Measurements from ENCODE around the gene CDK5.

The CDK5 gene

GRCh38 chr7:151086802-151087244 lies 29.1 kb upstream of the CDK5 start:
- peak; percentile 26 for DNase-seq

- DNase-seq: peak; percentile 34
Measured at GRCh38 chr7:151085691-151086620, 28.3 kb upstream of the CDK5 start, which contains the start of gene AGAP3. TSS of gene AGAP3 (plus strand) at chr7:151086475. CDS start at chr7:151086742, 267 bp downstream.

- DNase-seq: no peak
Measured at GRCh38 chr7:151085329-151085690, 27.6 kb upstream of the CDK5 start.

- DNase-seq: no peak
Measured at GRCh38 chr7:151083824-151084160, 26.1 kb upstream of the CDK5 start.

- DNase-seq: peak; percentile 76
Measured at GRCh38 chr7:151083071-151083823, 25.6 kb upstream of the CDK5 start, which contains the start of gene TMUB1. TSS of gene TMUB1 (minus strand) at chr7:151083493. CDS start at chr7:151082563, 930 bp downstream.

GRCh38 chr7:151082141-151083070 lies 24.7 kb upstream of the CDK5 start:
- DNase-seq: no peak

GRCh38 chr7:151081170-151082101 lies 23.7 kb upstream of the CDK5 start:
- DNase-seq: peak; percentile 12

- peak; percentile 87 for DNase-seq
Measured at GRCh38 chr7:151080522-151081169, 22.9 kb upstream of the CDK5 start, which contains the start of gene FASTK. TSS of gene FASTK (minus strand) at chr7:151080809. CDS start at chr7:151080766, 43 bp downstream.

GRCh38 chr7:151080067-151080521 lies 22.4 kb upstream of the CDK5 start:
- DNase-seq: peak; percentile 6

- DNase-seq: no peak
Measured at GRCh38 chr7:151079199-151079910, 21.7 kb upstream of the CDK5 start.

- peak; percentile 16 for DNase-seq
Measured at GRCh38 chr7:151078233-151079040, 20.7 kb upstream of the CDK5 start.

- DNase-seq: no peak
Measured at GRCh38 chr7:151077705-151078232, 20.1 kb upstream of the CDK5 start.

GRCh38 chr7:151076863-151077704 lies 19.4 kb upstream of the CDK5 start:
- no peak for DNase-seq

GRCh38 chr7:151075978-151076426 lies 18.3 kb upstream of the CDK5 start:
- no peak for DNase-seq

GRCh38 chr7:151075662-151075971 lies 17.9 kb upstream of the CDK5 start:
- no peak for DNase-seq

GRCh38 chr7:151074817-151075661 lies 17.3 kb upstream of the CDK5 start:
- no peak for DNase-seq

GRCh38 chr7:151073990-151074389 lies 16.3 kb upstream of the CDK5 start:
- no peak for DNase-seq

All from NCI-H2171 treated with DMSO at 0.1 percent for 48 hours (cell line).